ENCODE measurements around the gene NKD1.

NKD1 gene

DNA sequence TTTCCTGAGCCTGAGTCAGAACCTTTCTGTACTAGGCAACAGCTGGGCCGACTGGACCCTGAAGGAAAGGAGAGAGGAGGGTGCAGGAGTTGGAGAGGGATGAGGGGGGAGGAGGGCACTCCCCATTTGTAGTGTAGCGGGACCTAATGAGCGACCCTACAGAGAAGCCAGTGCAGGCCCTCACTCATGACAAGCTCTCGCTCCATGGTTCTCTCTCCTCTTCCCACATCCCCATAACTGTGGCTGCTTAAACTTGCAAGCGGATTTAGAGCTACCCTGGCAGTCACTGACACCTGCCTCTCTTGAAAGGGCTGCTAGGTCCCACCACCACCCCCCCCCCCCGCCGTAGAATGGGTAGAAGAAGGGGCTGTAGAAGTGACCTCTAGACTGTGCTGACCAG is 14.5 kb downstream of the NKD1 start:
- no peak overlapping the region for H3K4me3 ChIP-seq (ENCODE audit: low read depth, low read length)
- in situ Hi-C loops (cut with HindIII; ENCODE audit: low sequenced_read_pairs) = no loop called here
- TF ChIP-seq, protein P1, sequence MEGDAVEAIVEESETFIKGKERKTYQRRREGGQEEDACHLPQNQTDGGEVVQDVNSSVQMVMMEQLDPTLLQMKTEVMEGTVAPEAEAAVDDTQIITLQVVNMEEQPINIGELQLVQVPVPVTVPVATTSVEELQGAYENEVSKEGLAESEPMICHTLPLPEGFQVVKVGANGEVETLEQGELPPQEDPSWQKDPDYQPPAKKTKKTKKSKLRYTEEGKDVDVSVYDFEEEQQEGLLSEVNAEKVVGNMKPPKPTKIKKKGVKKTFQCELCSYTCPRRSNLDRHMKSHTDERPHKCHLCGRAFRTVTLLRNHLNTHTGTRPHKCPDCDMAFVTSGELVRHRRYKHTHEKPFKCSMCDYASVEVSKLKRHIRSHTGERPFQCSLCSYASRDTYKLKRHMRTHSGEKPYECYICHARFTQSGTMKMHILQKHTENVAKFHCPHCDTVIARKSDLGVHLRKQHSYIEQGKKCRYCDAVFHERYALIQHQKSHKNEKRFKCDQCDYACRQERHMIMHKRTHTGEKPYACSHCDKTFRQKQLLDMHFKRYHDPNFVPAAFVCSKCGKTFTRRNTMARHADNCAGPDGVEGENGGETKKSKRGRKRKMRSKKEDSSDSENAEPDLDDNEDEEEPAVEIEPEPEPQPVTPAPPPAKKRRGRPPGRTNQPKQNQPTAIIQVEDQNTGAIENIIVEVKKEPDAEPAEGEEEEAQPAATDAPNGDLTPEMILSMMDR (IDR thresholded peaks at IDR 0.05; ENCODE audit: low read depth, low read length, missing control alignments) = no peak
- no peak for DNase-seq (ENCODE audit: low read depth)

DNA sequence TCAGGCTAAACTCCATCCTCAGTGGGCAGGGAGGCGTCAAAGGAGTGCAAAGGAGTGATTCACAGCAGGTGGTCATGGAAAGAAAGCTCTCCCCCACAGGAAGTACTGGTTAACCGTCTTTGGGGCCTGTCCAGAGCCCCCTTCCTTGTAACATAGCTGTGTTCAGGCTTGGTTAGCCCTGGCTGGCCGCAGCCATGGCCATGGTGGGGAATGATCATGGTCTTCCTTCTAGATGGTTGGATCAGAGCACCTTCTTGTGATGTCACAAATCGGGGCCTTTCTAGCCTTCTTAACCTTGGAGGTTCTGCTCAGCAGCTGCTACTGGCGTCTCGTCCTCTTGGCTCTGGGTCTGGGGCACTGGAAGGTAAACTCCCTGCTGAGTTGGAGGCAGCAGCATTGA is 15.8 kb downstream of the NKD1 start:
- DNase-seq (ENCODE audit: low read depth) = no peak
- in situ Hi-C loops (cut with HindIII; ENCODE audit: low sequenced_read_pairs) = no loop called here
- TF ChIP-seq, protein P1 (IDR thresholded peaks at IDR 0.05; ENCODE audit: low read depth, low read length, missing control alignments) = no peak

DNA sequence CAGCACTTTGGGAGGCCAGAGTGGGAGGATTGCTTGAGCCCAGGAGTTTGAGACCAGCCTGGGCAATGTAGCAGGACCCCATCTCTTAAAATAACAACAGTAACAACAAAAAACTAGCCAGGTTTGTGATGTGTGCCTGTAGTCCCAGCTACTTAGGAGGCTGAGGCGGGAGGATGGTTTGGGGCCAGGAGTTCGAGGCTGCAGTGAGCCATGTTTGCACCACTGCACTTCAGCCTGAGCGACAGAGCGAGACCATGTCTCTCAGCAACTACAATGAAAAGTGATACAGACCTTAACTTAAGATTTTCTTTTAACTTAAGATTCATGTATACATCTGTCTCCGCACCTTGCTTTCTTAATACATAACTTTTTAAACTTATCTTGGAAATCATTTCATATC is 17.2 kb downstream of the NKD1 start:
- H3K4me3 ChIP-seq (ENCODE audit: low read depth, low read length) = no peak overlapping the region
- in situ Hi-C loops (cut with HindIII; ENCODE audit: low sequenced_read_pairs) = no loop called here
- TF ChIP-seq, protein P1 (IDR thresholded peaks at IDR 0.05; ENCODE audit: low read depth, low read length, missing control alignments) = no peak
- no peak for DNase-seq (ENCODE audit: low read depth)

More for the DNA sequence above, 15.8 kb downstream of the NKD1 start:
- H3K4me3 ChIP-seq (ENCODE audit: low read depth, low read length) = no peak overlapping the region

DNA sequence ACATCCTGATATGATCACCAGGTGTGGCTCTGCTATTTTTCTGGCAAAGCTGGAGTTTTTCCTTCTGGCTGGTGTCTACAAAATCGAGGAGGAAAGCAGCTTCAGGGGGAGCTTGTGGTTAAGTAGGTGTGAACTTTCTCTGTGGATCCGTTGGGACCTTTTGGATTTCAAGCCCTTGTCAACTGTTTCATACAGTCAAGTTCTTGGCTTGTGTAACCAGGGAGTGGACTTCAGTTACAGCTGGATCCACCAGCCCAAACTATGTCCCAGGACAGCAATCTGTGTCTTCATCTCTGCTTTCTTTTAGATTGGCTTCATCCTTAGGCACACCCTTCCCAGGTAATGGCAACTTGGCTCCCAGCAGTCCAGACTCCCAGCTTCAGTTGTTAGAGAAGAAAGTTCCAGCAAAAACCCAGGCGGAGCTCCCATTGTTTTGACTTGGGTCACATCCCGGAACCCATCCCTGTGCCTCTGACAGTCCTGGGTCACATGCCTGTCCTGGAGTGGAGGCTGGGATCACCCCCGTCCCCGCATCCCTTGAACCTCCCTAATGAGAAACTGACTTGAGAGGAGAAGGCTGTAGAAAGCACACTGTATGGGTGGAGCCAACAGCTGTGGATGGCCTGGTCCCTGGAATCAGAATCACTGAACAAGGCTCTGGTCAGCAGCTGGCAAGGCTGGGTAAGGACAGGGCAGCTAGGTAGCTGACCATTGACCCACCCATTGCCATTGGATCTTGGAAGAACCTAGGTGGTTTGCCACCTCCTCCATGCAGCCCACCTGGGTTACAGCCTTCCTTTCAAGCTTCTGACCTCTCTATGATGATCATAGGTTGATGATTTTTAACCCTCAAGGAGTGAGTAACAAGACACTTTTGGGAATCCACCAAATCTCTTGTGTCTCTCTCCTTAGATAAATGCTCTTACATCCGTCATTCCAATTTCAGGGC is 18.1 kb downstream of the NKD1 start:
- H3K4me3 ChIP-seq (ENCODE audit: low read depth, low read length) = no peak overlapping the region
- in situ Hi-C loops (cut with HindIII; ENCODE audit: low sequenced_read_pairs) = no loop called here
- TF ChIP-seq, protein P1 (IDR thresholded peaks at IDR 0.05; ENCODE audit: low read depth, low read length, missing control alignments) = no peak
- DNase-seq (ENCODE audit: low read depth) = no peak

DNA sequence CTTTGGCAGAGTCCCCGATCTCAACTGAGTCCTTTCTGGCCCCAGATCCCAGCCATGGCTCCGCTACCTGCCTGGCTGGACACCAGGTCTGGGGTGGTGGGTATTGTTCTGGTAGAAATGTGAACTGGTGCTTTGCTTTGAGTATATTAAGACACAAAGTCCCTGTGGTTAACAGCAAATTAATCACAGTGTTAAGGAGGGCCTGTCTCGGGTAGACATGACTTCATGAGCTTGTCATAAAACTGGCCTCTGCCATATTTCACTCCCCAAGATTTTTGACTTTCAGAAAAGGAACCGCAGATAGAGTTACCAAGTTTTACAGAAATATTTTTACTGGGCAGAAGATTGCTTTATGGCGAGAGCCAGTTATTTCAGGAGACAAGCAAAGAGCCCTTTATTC is 19.5 kb downstream of the NKD1 start:
- in situ Hi-C loops (cut with HindIII; ENCODE audit: low sequenced_read_pairs) = no loop called here
- TF ChIP-seq, protein P1 (IDR thresholded peaks at IDR 0.05; ENCODE audit: low read depth, low read length, missing control alignments) = no peak
- no peak overlapping the region for H3K4me3 ChIP-seq (ENCODE audit: low read depth, low read length)
- no peak for DNase-seq (ENCODE audit: low read depth)

DNA sequence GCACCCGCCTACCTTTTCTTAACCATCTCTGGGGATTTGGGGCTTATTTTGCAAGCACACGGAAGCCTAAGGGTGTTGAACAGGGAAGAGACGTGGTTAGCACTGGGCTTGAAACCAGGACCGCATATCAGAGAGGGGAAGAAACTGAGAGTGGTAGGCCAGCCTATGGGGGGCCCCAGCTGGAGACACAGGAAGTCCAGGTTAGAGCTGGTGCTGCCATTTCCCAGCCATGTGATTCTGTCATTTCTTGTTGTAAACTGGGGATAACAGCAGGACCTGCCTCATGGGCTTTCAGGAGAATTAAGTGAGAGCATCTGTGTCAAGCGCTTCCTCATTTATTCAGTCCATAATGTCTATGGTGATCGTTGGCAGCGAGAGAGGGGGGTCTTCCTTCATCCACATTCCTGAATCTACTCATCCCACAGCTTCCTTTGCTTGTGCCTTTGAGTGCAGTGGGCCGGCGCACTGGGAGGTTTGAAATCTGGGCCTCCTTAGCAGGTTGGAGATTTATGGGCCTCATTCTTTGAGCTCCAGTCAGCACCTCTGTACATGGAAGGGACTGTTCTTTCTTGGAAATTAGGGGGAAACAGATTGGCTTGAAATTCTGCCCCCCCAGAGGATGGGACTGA is 20.1 kb downstream of the NKD1 start:
- DNase-seq (ENCODE audit: low read depth) = no peak
- H3K4me3 ChIP-seq (ENCODE audit: low read depth, low read length) = no peak overlapping the region
- TF ChIP-seq, protein P1 (IDR thresholded peaks at IDR 0.05; ENCODE audit: low read depth, low read length, missing control alignments) = no peak
- in situ Hi-C loops (cut with HindIII; ENCODE audit: low sequenced_read_pairs) = no loop called here

Data from astrocyte of the cerebellum (primary cell).